NCI-H446 treated with DMSO at 0.1 percent for 48 hours (cell line): ENCODE results near the gene GTF2F2.
"Not testable (repeated sequence)": the region's sequence is repeated elsewhere in the genome, so short reads cannot be mapped to it uniquely, and the experiment has no call there.

Source experiments
- DNase-seq: peaks from one replicate; lab custom pipeline; 2025; lab: John Stamatoyannopoulos, UW

The GTF2F2 gene

GRCh38 chr13:45218689-45219088, 98.4 kb downstream of the GTF2F2 start:
- no peak for DNase-seq

GRCh38 chr13:45219123-45219891, 99.0 kb downstream of the GTF2F2 start:
- DNase-seq = no peak

GRCh38 chr13:45219938-45220375, 99.6 kb downstream of the GTF2F2 start:
- DNase-seq = no peak

- DNase-seq = no peak
Measured at GRCh38 chr13:45220403-45220802, 100.1 kb downstream of the GTF2F2 start.

GRCh38 chr13:45222516-45222915, 102.2 kb downstream of the GTF2F2 start:
- no peak for DNase-seq

GRCh38 chr13:45222919-45223318, 102.6 kb downstream of the GTF2F2 start:
- DNase-seq = no peak

- DNase-seq = no peak
Measured at GRCh38 chr13:45224176-45224575, 103.9 kb downstream of the GTF2F2 start.

GRCh38 chr13:45225370-45225769, 105.1 kb downstream of the GTF2F2 start:
- no peak for DNase-seq

- DNase-seq = no peak
Measured at GRCh38 chr13:45226024-45226423, 105.7 kb downstream of the GTF2F2 start.

- no peak for DNase-seq
Measured at GRCh38 chr13:45228002-45228401, 107.7 kb downstream of the GTF2F2 start.

GRCh38 chr13:45229172-45229571, 108.9 kb downstream of the GTF2F2 start:
- no peak for DNase-seq

GRCh38 chr13:45231305-45231704, 111.0 kb downstream of the GTF2F2 start:
- DNase-seq = no peak

- no peak for DNase-seq
Measured at GRCh38 chr13:45231722-45232121, 111.4 kb downstream of the GTF2F2 start.

- no peak for DNase-seq
Measured at GRCh38 chr13:45232591-45232990, 112.3 kb downstream of the GTF2F2 start.

- DNase-seq = no peak
Measured at GRCh38 chr13:45238945-45239795, 118.9 kb downstream of the GTF2F2 start.

GRCh38 chr13:45240143-45240542, 119.8 kb downstream of the GTF2F2 start:
- no peak for DNase-seq

GRCh38 chr13:45242070-45242469, 121.8 kb downstream of the GTF2F2 start:
- peak; percentile 46 for DNase-seq

- DNase-seq = no peak
Measured at GRCh38 chr13:45242524-45242923, 122.2 kb downstream of the GTF2F2 start.

- no peak for DNase-seq
Measured at GRCh38 chr13:45243077-45243476, 122.8 kb downstream of the GTF2F2 start.

- not testable (repeated sequence) for DNase-seq
Measured at GRCh38 chr13:45244736-45245135, 124.4 kb downstream of the GTF2F2 start.

- no peak for DNase-seq
Measured at GRCh38 chr13:45249662-45250061, 129.4 kb downstream of the GTF2F2 start.

- DNase-seq = no peak
Measured at GRCh38 chr13:45254396-45254795, 134.1 kb downstream of the GTF2F2 start.
